Hematopoietic multipotent progenitor cell treated with erythropoietin and hydrocortisone succinate and interleukin-3 and kit ligand, for 8 days (in vitro differentiated cells): ENCODE measurements around the gene SEMA3E.
A peak's percentile ranks its signal among the peaks of the same experiment; 100 is the strongest.
"Not testable (repeated sequence)": the region's sequence is repeated elsewhere in the genome, so short reads cannot be mapped to it uniquely, and the experiment has no call there.

Experiments used
- DNase-seq: peaks from one replicate; pipeline ENCODE4 v3.0.0-alpha.2; 2015

The SEMA3E gene

GRCh38 chr7:83447681-83448080, 201.3 kb downstream of the SEMA3E start:
- DNase-seq, result no peak

GRCh38 chr7:83446102-83446669, 202.8 kb downstream of the SEMA3E start:
- DNase-seq, result no peak

- no peak for DNase-seq
Measured at GRCh38 chr7:83442911-83443310, 206.0 kb downstream of the SEMA3E start.

GRCh38 chr7:83439026-83439425, 209.9 kb downstream of the SEMA3E start:
- DNase-seq, result no peak

- not testable (repeated sequence) for DNase-seq
Measured at GRCh38 chr7:83430289-83430688, 218.7 kb downstream of the SEMA3E start.

- DNase-seq, result no peak
Measured at GRCh38 chr7:83429493-83429892, 219.4 kb downstream of the SEMA3E start.

- DNase-seq, result no peak
Measured at GRCh38 chr7:83427884-83428283, 221.1 kb downstream of the SEMA3E start.

GRCh38 chr7:83426325-83426724, 222.6 kb downstream of the SEMA3E start:
- DNase-seq, result no peak

GRCh38 chr7:83419013-83419412, 229.9 kb downstream of the SEMA3E start:
- no peak for DNase-seq

GRCh38 chr7:83415840-83416239, 233.1 kb downstream of the SEMA3E start:
- DNase-seq, result no peak

GRCh38 chr7:83414947-83415346, 234.0 kb downstream of the SEMA3E start:
- DNase-seq, result no peak

GRCh38 chr7:83413831-83414230, 235.1 kb downstream of the SEMA3E start:
- DNase-seq, result no peak

GRCh38 chr7:83413424-83413823, 235.5 kb downstream of the SEMA3E start:
- no peak for DNase-seq

- DNase-seq, result peak; percentile 49
Measured at GRCh38 chr7:83410989-83411591, 237.8 kb downstream of the SEMA3E start.

GRCh38 chr7:83394776-83395175, 254.2 kb downstream of the SEMA3E start:
- DNase-seq, result no peak

GRCh38 chr7:83388436-83388835, 260.5 kb downstream of the SEMA3E start:
- DNase-seq, result no peak

GRCh38 chr7:83366629-83367028, 282.3 kb downstream of the SEMA3E start:
- no peak for DNase-seq

GRCh38 chr7:83365746-83366145, 283.2 kb downstream of the SEMA3E start:
- no peak for DNase-seq

GRCh38 chr7:83362871-83363550, 285.9 kb downstream of the SEMA3E start:
- DNase-seq, result no peak

GRCh38 chr7:83359108-83359507, 289.8 kb downstream of the SEMA3E start:
- DNase-seq, result no peak

GRCh38 chr7:83355143-83355542, 293.8 kb downstream of the SEMA3E start:
- DNase-seq, result no peak

- no peak for DNase-seq
Measured at GRCh38 chr7:83347945-83348444, 300.9 kb downstream of the SEMA3E start.

- no peak for DNase-seq
Measured at GRCh38 chr7:83339907-83340306, 309.0 kb downstream of the SEMA3E start.

GRCh38 chr7:83338277-83338950, 310.5 kb downstream of the SEMA3E start:
- DNase-seq, result no peak
